Psoas muscle (tissue), 8 donors: ENCODE data around the gene ULK4. TPM values are rescaled to one million over a fixed set of nuclear protein-coding genes. Genes with fewer than 3 reads are reported as not detected.

ENCODE experiments used
- ATAC-seq, 4 donors: fragments of 200-7000 bp; cut with Tn5 transposase; one replicate each; pipeline ENCODE4 v1.9.1; 2020; ENCODE audit warnings: moderate library complexity in 3 of 4, mild to moderate bottlenecking in 2 of 4
- DNase-seq, 2 donors: peaks; one replicate each; pipeline ENCODE4 v3.0.0-alpha.2; 2020
- H3K27ac ChIP-seq: fragments of 200-600 bp; one replicate; pipeline ENCODE4 v1.8.0; 2022
- H3K27me3 ChIP-seq, 3 donors: fragments of 200-600 bp in 1 of 3; one replicate each; pipeline versions ENCODE4 v1.6.1 to v1.8.0; 2013 to 2022; ENCODE audit warnings: low read length in 2 of 3, mild to moderate bottlenecking in 2 of 3, moderate library complexity in 1 of 3; ENCODE audit not compliant: insufficient read depth in 3 of 3
- H3K36me3 ChIP-seq, 2 donors: fragments of 200-600 bp in 1 of 2; one replicate each; pipeline versions ENCODE4 v1.6.1 to v1.8.0; 2013 to 2022; ENCODE audit warnings: low read depth in 1 of 2, mild to moderate bottlenecking in 1 of 2, moderate library complexity in 1 of 2; ENCODE audit not compliant: insufficient read depth in 1 of 2
- H3K4me1 ChIP-seq: fragments of 200-600 bp; one replicate; pipeline ENCODE4 v1.8.0; 2022
- H3K4me3 ChIP-seq: fragments of 200-600 bp; one replicate; pipeline ENCODE4 v1.8.0; 2022; ENCODE audit warnings: mild to moderate bottlenecking
- H3K9me3 ChIP-seq: fragments of 200-600 bp; one replicate; pipeline ENCODE4 v1.8.0; 2022
- WGBS, 3 donors: extraction: QIAGEN DNeasy Blood & Tissue Kit; methylation state at CpG; one replicate each; pipeline versions ENCODE4 v1.1.6 to v1.1.7; 2013; 5-methylcytosine and 5-hydroxymethylcytosine counted together
- intact Hi-C, 2 donors: fragments of 100-400 bp; cut with DNase I; formaldehyde crosslinking; loops; one replicate each; pipeline versions ENCODE4 v1.11.0 to v1.14.2; 2022
- long read RNA-seq, 2 donors: library from polyadenylated mRNA; unstranded; transcript quantifications; one replicate each; pipeline ENCODE4 v2.0.0, GENCODE V29; 2021
- polyA plus RNA-seq, 3 donors: library from polyadenylated mRNA; stranded (reverse); fragments of 200-250 nt; gene quantifications; one replicate each; pipeline ENCODE4 v1.2.3, GENCODE V29; 2013
- total RNA-seq, 4 donors: library from RNA; stranded (reverse); fragmentation: NEBNext Ultra II Directional in 2 of 4; extraction: Animal tissue kit (Norgen Biotek cat#: 25700) in 2 of 4; gene quantifications; one replicate each; pipeline versions ENCODE4 v1.2.1 to v1.2.4, GENCODE V29; 2021 to 2023
- TF ChIP-seq, protein P1 (sequence below): fragments of 200-600 bp; IDR thresholded peaks from one replicate; pipeline ENCODE4 v1.8.0; 2022; ENCODE audit warnings: antibody characterized with exemption
- donor health status: healthy with polysubstance abuse.
- donor health status: DM: no; HTN: no; CAD: no; lungs with moderate emphysema.
- donor health status: Bipolar disorder and iron deficiency.
- donor health status: healthy.
- donor health status: DM: yes; HTN: yes; CAD: no.
- donor health status: DM: no; HTN: no; CAD: no.
- donor health status: DM: no; HTN: no; CAD: no.
- donor health status: DM: yes; HTN: yes; CAD: no.

Gene ULK4
- total RNA-seq (1 to 10 TPM in 2 of 4 donors, under 1 TPM in 2; 0.86 to 3.2 (median 0.99) TPM), polyA plus RNA-seq (1 to 10 TPM in 2 of 3 donors, under 1 TPM in 1; 0.61 to 1.1 (median 1.0) TPM)
- long read RNA-seq, donor 1: 0 reads
- long read RNA-seq, donor 2, partial matches to known transcripts: 0 of 1 reads
- long read RNA-seq, donor 2, other reads (novel, unspliced or antisense): 1 of 1 reads

DNA sequence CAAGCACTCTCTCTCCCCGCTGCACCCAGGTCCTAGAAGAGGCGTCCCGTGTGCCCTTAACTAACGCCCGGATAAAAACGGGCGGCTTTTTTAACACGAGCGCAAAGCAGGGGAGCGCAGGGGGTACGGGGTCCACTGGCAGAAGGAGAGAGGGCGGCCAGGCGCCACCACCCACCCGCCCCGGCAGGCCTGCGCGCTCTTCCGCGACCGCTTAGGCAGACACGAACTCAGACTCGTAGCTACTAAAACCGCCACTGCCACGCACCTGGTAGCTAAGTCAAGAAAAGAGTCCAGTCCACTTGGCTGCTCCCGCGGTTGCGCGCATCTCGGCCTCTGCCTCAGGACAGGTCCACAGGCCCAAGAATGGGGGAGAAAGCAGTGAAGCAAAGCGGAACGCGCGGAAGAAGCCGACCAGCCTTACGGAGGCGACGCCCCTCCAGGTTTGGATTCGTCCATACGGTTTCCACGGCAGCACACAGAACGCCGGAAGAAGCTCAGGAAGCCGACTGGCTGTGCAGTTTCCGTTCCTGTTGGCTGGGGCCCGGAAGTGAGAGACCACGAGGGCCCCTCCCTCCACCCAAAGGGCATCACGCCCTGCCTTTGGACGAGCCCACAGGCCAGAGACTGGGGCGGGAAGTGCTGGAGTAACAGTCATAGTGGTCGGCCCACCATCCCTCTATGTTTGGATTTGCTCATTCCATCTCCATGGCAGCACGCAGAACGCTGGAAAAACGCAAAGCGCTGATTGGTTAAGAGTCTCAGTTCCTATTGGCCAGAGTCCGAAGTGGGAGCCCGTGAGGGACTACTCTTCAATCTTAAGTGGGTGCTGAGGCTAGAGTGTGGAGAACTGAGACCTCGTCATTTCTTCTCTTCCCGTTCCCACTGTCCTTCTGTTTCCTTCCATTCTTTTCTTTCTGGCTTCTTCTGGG, at the start of gene ULK4:
ULK4 (minus strand) TSS at position 353 of the 929 bp plus-strand sequence. CDS start 7,344 bp downstream, outside the sequence.
- H3K4me3 ChIP-seq: peak within 1 kb of the TSS; percentile 89
- H3K4me1 ChIP-seq: peaks cover 5% of the 10 kb centered on the region
- no peaks in the 10 kb centered on the region for H3K27me3 ChIP-seq
- H3K36me3 ChIP-seq: no peaks in the 10 kb centered on the region
- intact Hi-C loops: loop anchor here (5.0 kb wide), 3 partner anchors 50 to 880 kb away; no protein-coding TSS in a partner anchor
- H3K9me3 ChIP-seq: no peaks in the 10 kb centered on the region
- peak; percentile 98 to 99 (median 98) for ATAC-seq
- peak within 1 kb of the TSS; percentile 66 for H3K27ac ChIP-seq
- peak; percentile 97 to 99 for DNase-seq
- TF ChIP-seq, protein P1, sequence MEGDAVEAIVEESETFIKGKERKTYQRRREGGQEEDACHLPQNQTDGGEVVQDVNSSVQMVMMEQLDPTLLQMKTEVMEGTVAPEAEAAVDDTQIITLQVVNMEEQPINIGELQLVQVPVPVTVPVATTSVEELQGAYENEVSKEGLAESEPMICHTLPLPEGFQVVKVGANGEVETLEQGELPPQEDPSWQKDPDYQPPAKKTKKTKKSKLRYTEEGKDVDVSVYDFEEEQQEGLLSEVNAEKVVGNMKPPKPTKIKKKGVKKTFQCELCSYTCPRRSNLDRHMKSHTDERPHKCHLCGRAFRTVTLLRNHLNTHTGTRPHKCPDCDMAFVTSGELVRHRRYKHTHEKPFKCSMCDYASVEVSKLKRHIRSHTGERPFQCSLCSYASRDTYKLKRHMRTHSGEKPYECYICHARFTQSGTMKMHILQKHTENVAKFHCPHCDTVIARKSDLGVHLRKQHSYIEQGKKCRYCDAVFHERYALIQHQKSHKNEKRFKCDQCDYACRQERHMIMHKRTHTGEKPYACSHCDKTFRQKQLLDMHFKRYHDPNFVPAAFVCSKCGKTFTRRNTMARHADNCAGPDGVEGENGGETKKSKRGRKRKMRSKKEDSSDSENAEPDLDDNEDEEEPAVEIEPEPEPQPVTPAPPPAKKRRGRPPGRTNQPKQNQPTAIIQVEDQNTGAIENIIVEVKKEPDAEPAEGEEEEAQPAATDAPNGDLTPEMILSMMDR: no peak
- 0% methylated on average over 58 of the region's 58 CpGs for WGBS, 3 donors

DNA sequence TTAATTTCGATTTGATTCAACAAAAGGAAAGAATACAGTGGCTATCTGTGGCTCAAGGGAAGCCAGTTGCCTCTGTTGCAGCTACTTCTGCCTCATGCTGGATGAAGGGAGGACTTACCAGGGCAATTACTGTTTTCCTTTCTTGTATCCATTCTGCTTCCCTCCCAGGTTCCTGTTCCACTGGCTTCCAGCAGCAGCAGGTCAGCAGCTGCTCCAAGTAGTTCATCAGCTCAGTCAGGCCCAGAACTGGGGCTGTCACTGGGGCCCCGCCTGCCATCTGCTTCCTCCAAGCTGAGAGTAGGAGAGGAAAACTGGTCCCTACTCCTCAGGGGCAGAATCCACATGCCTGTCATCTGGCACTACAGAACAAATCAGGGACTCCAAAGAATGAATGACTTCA, 48.6 kb upstream of the ULK4 start:
- Histone ChIP-seq H3K4me1 (peaks cover 5% of the 10 kb centered on the region), H3K27ac (no peak overlapping the region), H3K36me3 (no peaks in the 10 kb centered on the region), H3K27me3 (no peaks in the 10 kb centered on the region), H3K9me3 (no peaks in the 10 kb centered on the region), H3K4me3 (no peak overlapping the region)
- no peak for ATAC-seq
- 46 to 58% (median 46%) methylated on average over 2 of the region's 2 CpGs for WGBS, 3 donors
- TF ChIP-seq, protein P1: no peak
- intact Hi-C loops: loop anchor here (5.0 to 10.0 kb wide), 3 partner anchors 48 to 184 kb away; partner anchors contain the start of gene ULK4 (in 2 of the 2)
- DNase-seq: no peak

DNA sequence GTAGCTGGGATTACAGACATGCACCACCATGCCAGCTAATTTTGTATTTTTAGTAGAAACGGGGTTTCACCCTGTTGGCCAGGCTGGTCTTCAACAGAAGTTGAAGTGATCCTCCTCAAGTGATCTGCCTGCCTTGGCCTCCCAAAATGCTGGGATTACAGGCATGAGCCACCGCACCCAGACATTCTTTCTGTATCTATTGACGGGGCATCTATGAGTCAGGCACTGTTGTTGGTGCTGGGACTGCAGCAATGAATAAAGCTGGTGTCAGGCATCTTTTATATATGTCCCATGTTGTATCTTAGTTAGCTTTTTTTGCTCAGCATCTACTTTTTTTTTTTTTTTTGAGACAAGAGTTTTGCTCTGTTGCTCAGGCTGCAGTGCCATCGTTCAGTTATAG, 47.6 kb upstream of the ULK4 start:
- H3K36me3 ChIP-seq: no peaks in the 10 kb centered on the region
- no peaks in the 10 kb centered on the region for H3K4me1 ChIP-seq
- TF ChIP-seq, protein P1: no peak
- no peak overlapping the region for H3K4me3 ChIP-seq
- intact Hi-C loops: no loop called here
- no peak for DNase-seq
- 88 to 98% (median 92%) methylated on average over 4 of the region's 4 CpGs for WGBS, 3 donors
- no peaks in the 10 kb centered on the region for H3K9me3 ChIP-seq
- H3K27me3 ChIP-seq: no peaks in the 10 kb centered on the region
- ATAC-seq: no peak
- no peak overlapping the region for H3K27ac ChIP-seq

DNA sequence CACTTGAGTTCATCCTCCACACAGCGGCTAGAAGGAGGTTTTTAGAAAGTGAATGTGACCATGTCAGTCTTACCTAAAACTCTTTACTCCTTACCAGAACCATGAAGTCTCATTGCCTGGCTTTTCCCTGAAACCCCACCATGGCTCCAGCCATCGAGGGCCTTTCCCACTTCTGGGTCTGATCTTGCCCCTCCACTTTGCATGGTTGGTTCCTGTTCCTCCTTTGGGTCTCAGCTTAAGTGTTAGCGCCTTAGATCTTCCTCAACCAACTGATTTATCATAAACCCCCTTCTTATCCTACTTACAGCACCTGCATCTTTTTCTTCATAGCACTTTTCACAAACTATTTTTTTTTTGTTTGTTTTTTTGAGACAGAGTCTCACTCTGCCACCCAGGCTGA, 45.9 kb upstream of the ULK4 start:
- TF ChIP-seq, protein P1: no peak
- no peak for DNase-seq
- no peaks in the 10 kb centered on the region for H3K36me3 ChIP-seq
- H3K4me1 ChIP-seq: no peaks in the 10 kb centered on the region
- no peak overlapping the region for H3K4me3 ChIP-seq
- intact Hi-C loops: no loop called here
- H3K27me3 ChIP-seq: no peaks in the 10 kb centered on the region
- WGBS, 3 donors: 91 to 96% (median 92%) methylated on average over 3 of the region's 3 CpGs
- no peak for ATAC-seq
- H3K9me3 ChIP-seq: no peaks in the 10 kb centered on the region
- H3K27ac ChIP-seq: no peak overlapping the region
